GM23338 (cell line): ENCODE measurements around the gene C1orf21. TPM values are rescaled to one million over a fixed set of nuclear protein-coding genes. Genes with fewer than 3 reads are reported as not detected.

ENCODE experiments used
- ATAC-seq: fragments of 200-7000 bp; cut with Tn5 transposase; 3 replicates; pipeline ENCODE4 v1.9.1; 2020
- DNase-seq: peaks from one replicate; pipeline ENCODE4 v3.0.0-alpha.2; 2015; ENCODE audit warnings: low spot score
- H2AFZ ChIP-seq: fragments of 200-600 bp; sonication (generic); 2 replicates; pipeline ENCODE4 v1.8.0; 2016; ENCODE audit warnings: antibody characterized with exemption, mild to moderate bottlenecking, moderate library complexity
- H3F3A ChIP-seq: fragments of 200-600 bp; sonication (generic); replicated peaks from 2 replicates; pipeline ENCODE4 v1.8.0; 2017; ENCODE audit warnings: antibody characterized with exemption, mixed run types, low read depth
- H3K27ac ChIP-seq: fragments of 200-600 bp; sonication (generic); 2 replicates; pipeline ENCODE4 v1.6.1; 2016; ENCODE audit warnings: low read depth
- H3K27me3 ChIP-seq: fragments of 200-600 bp; sonication (generic); 2 replicates; pipeline ENCODE4 v1.8.0; 2016; ENCODE audit warnings: mild to moderate bottlenecking, mixed run types, moderate library complexity; ENCODE audit not compliant: insufficient read depth
- H3K36me3 ChIP-seq: fragments of 200-600 bp; sonication (generic); 2 replicates; pipeline ENCODE4 v1.8.0; 2016; ENCODE audit warnings: mild to moderate bottlenecking; ENCODE audit not compliant: insufficient read depth
- H3K4me1 ChIP-seq: fragments of 200-600 bp; sonication (generic); 2 replicates; pipeline ENCODE4 v1.8.0; 2016; ENCODE audit warnings: mild to moderate bottlenecking, moderate library complexity; ENCODE audit not compliant: insufficient read depth
- H3K4me2 ChIP-seq: fragments of 200-600 bp; sonication (generic); 2 replicates; pipeline ENCODE4 v1.7.1; 2017; ENCODE audit warnings: mixed run types
- H3K4me3 ChIP-seq: fragments of 200-600 bp; sonication (generic); 2 replicates; pipeline ENCODE4 v1.6.1; 2016; ENCODE audit warnings: mixed run types
- H3K79me2 ChIP-seq: fragments of 200-600 bp; sonication (generic); replicated peaks from 2 replicates; pipeline ENCODE4 v1.8.0; 2017; ENCODE audit warnings: mild to moderate bottlenecking; ENCODE audit not compliant: insufficient read depth
- H3K9me2 ChIP-seq: fragments of 200-600 bp; sonication (generic); 2 replicates; pipeline ENCODE4 v1.8.0; 2017; ENCODE audit not compliant: insufficient read depth
- H4K20me1 ChIP-seq: fragments of 200-600 bp; sonication (generic); replicated peaks from 2 replicates; pipeline ENCODE4 v1.8.0; 2017; ENCODE audit warnings: mild to moderate bottlenecking; ENCODE audit not compliant: insufficient read depth
- H3K27ac Mint-ChIP-seq: 2 replicates; pipeline ENCODE4 v1.8.0; 2020; ENCODE audit warnings: inconsistent platforms, mild to moderate bottlenecking, moderate library complexity, mixed read lengths
- H3K27me3 Mint-ChIP-seq: 3 replicates; pipeline ENCODE4 v1.8.0; 2022; ENCODE audit warnings: low read depth, mild to moderate bottlenecking, moderate library complexity, mixed read lengths, inconsistent platforms; ENCODE audit not compliant: insufficient read depth, poor library complexity
- H3K36me3 Mint-ChIP-seq: 3 replicates; pipeline ENCODE4 v1.8.0; 2021; ENCODE audit warnings: low read depth, mild to moderate bottlenecking, inconsistent platforms, moderate library complexity, mixed read lengths
- H3K4me1 Mint-ChIP-seq: 3 replicates; pipeline ENCODE4 v1.8.0; 2020; ENCODE audit warnings: mild to moderate bottlenecking, inconsistent platforms, mixed read lengths
- H3K4me3 Mint-ChIP-seq: 3 replicates; pipeline ENCODE4 v1.8.0; 2021; ENCODE audit warnings: moderate library complexity, mild to moderate bottlenecking, inconsistent platforms, mixed read lengths
- H3K9me3 Mint-ChIP-seq: 3 replicates; pipeline ENCODE4 v1.8.0; 2020; ENCODE audit warnings: moderate library complexity, mild to moderate bottlenecking, inconsistent platforms, mixed read lengths
- CREB1 ChIP-seq: fragments of 250-450 bp; sonication (Bioruptor Pico); IDR thresholded peaks from 2 replicates; pipeline ENCODE4 v1.5.0; 2020; ENCODE audit warnings: low read depth, mild to moderate bottlenecking, moderate library complexity
- EZH2phosphoT487 ChIP-seq: fragments of 200-600 bp; sonication (generic); IDR thresholded peaks from one replicate; pipeline ENCODE4 v1.8.1; 2018; ENCODE audit warnings: antibody characterized with exemption; ENCODE audit not compliant: unreplicated experiment
- NANOG ChIP-seq: IDR thresholded peaks from 2 replicates; pipeline ENCODE4 v1.6.1; 2016; ENCODE audit warnings: antibody characterized with exemption, borderline replicate concordance
- POLR2AphosphoS5 ChIP-seq: IDR thresholded peaks from 2 replicates; pipeline ENCODE4 v1.6.1; 2016; ENCODE audit warnings: antibody characterized with exemption, low read depth
- ZNF331 ChIP-seq: fragments of 250-450 bp; sonication (Bioruptor Pico); IDR thresholded peaks from 2 replicates; pipeline ENCODE4 v1.5.0; 2020; ENCODE audit warnings: low read depth, mild to moderate bottlenecking, moderate library complexity
- polyA plus RNA-seq: library from polyadenylated mRNA; unstranded; fragments of >200 nt; fragmentation: Nextera tagmentation; extraction: Ambion mirVana; gene quantifications from 2 replicates; pipeline ENCODE4 v1.2.1, GENCODE V29; 2016
- total RNA-seq: library from RNA; depleted of rRNA; stranded (reverse); fragments of >200 nt; shearing (Covaris generic); gene quantifications from 2 replicates; pipeline ENCODE4 v1.2.3, GENCODE V29; 2014
- TF ChIP-seq, protein P1 (sequence below), 2 experiments: fragments of 200-600 bp in 1 of 2; sonication (generic) in 1 of 2; conservative IDR thresholded peaks; 2 replicates each; pipeline versions ENCODE4 v1.5.1 to v1.6.1; 2016 to 2017; ENCODE audit warnings: antibody characterized with exemption in 2 of 2, low read depth in 2 of 2, mild to moderate bottlenecking in 2 of 2, moderate library complexity in 1 of 2
- TF ChIP-seq, protein P2 (sequence below): fragments of 250-450 bp; sonication (Bioruptor Pico); IDR thresholded peaks from 2 replicates; pipeline ENCODE4 v1.5.0; 2020; ENCODE audit warnings: mild to moderate bottlenecking, moderate library complexity

Gene C1orf21
- total and polyA plus RNA-seq, 2 experiments from 2014 or later: 28.0 to 40.4 TPM

DNA sequence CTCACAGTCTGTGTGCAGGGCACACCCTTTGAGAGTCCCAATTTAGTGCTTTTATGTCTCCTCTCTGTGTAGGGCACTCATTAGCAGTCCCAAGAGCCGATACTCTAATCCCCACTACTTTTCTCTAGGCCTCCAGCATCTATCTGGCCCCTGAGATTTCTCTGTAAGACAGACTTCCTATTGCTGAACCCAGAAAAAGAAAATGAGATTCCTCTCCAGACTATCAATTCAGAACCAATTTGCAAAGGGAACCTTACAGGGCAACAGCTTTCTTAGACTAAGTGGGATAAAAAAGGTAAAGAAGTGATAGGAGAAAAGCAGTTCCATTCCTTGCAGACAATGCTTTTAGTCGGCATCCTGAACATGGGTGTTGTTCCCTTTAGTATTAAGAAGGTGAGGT lies 195.6 kb downstream of the C1orf21 start:
- H3K4me3 ChIP-seq: no peak overlapping the region
- H3K27ac Mint-ChIP-seq: no peak overlapping the region
- H2AFZ ChIP-seq: no peak overlapping the region
- 0 out of 2 replicates have a peak, but pooled peaks cover 3% of the 10 kb centered on the region for H4K20me1 ChIP-seq
- no peak for TF ChIP-seq CREB1 (CRISPR knock-in tag)
- TF ChIP-seq, protein P1, sequence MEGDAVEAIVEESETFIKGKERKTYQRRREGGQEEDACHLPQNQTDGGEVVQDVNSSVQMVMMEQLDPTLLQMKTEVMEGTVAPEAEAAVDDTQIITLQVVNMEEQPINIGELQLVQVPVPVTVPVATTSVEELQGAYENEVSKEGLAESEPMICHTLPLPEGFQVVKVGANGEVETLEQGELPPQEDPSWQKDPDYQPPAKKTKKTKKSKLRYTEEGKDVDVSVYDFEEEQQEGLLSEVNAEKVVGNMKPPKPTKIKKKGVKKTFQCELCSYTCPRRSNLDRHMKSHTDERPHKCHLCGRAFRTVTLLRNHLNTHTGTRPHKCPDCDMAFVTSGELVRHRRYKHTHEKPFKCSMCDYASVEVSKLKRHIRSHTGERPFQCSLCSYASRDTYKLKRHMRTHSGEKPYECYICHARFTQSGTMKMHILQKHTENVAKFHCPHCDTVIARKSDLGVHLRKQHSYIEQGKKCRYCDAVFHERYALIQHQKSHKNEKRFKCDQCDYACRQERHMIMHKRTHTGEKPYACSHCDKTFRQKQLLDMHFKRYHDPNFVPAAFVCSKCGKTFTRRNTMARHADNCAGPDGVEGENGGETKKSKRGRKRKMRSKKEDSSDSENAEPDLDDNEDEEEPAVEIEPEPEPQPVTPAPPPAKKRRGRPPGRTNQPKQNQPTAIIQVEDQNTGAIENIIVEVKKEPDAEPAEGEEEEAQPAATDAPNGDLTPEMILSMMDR (conservative IDR thresholded peaks at IDR 0.05; ENCODE audit: low read depth in 2 of 2): no peak
- no peak for TF ChIP-seq NANOG
- TF ChIP-seq ZNF331 (CRISPR knock-in tag): no peak
- TF ChIP-seq POLR2AphosphoS5: no peak
- TF ChIP-seq, protein P2, sequence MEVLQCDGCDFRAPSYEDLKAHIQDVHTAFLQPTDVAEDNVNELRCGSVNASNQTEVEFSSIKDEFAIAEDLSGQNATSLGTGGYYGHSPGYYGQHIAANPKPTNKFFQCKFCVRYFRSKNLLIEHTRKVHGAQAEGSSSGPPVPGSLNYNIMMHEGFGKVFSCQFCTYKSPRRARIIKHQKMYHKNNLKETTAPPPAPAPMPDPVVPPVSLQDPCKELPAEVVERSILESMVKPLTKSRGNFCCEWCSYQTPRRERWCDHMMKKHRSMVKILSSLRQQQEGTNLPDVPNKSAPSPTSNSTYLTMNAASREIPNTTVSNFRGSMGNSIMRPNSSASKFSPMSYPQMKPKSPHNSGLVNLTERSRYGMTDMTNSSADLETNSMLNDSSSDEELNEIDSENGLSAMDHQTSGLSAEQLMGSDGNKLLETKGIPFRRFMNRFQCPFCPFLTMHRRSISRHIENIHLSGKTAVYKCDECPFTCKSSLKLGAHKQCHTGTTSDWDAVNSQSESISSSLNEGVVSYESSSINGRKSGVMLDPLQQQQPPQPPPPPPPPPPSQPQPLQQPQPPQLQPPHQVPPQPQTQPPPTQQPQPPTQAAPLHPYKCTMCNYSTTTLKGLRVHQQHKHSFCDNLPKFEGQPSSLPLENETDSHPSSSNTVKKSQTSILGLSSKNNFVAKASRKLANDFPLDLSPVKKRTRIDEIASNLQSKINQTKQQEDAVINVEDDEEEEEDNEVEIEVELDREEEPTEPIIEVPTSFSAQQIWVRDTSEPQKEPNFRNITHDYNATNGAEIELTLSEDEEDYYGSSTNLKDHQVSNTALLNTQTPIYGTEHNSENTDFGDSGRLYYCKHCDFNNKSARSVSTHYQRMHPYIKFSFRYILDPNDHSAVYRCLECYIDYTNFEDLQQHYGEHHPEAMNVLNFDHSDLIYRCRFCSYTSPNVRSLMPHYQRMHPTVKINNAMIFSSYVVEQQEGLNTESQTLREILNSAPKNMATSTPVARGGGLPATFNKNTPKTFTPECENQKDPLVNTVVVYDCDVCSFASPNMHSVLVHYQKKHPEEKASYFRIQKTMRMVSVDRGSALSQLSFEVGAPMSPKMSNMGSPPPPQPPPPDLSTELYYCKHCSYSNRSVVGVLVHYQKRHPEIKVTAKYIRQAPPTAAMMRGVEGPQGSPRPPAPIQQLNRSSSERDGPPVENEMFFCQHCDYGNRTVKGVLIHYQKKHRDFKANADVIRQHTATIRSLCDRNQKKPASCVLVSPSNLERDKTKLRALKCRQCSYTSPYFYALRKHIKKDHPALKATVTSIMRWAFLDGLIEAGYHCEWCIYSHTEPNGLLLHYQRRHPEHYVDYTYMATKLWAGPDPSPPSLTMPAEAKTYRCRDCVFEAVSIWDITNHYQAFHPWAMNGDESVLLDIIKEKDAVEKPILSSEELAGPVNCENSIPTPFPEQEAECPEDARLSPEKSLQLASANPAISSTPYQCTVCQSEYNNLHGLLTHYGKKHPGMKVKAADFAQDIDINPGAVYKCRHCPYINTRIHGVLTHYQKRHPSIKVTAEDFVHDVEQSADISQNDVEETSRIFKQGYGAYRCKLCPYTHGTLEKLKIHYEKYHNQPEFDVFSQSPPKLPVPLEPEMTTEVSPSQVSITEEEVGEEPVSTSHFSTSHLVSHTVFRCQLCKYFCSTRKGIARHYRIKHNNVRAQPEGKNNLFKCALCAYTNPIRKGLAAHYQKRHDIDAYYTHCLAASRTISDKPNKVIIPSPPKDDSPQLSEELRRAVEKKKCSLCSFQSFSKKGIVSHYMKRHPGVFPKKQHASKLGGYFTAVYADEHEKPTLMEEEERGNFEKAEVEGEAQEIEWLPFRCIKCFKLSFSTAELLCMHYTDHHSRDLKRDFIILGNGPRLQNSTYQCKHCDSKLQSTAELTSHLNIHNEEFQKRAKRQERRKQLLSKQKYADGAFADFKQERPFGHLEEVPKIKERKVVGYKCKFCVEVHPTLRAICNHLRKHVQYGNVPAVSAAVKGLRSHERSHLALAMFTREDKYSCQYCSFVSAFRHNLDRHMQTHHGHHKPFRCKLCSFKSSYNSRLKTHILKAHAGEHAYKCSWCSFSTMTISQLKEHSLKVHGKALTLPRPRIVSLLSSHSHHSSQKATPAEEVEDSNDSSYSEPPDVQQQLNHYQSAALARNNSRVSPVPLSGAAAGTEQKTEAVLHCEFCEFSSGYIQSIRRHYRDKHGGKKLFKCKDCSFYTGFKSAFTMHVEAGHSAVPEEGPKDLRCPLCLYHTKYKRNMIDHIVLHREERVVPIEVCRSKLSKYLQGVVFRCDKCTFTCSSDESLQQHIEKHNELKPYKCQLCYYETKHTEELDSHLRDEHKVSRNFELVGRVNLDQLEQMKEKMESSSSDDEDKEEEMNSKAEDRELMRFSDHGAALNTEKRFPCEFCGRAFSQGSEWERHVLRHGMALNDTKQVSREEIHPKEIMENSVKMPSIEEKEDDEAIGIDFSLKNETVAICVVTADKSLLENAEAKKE (CRISPR knock-in tag): no peak
- TF ChIP-seq EZH2phosphoT487: no peak
- peaks cover 14% of the 10 kb centered on the region for H3K36me3 Mint-ChIP-seq
- no peak overlapping the region; the same call in 1 of the 2 replicates for H3K27ac ChIP-seq
- 0 out of 2 replicates have a peak, but pooled peaks cover 6% of the 10 kb centered on the region for H3K4me1 ChIP-seq
- H3K9me2 ChIP-seq: no peaks in the 10 kb centered on the region
- H3K79me2 ChIP-seq: peaks cover 14% of the 10 kb centered on the region
- no peak overlapping the region for H3K4me3 Mint-ChIP-seq
- DNase-seq (no peak), ATAC-seq (peak; percentile 51)
- no peaks in the 10 kb centered on the region for H3K27me3 ChIP-seq
- H3F3A ChIP-seq: peaks cover 3% of the 10 kb centered on the region; the same call in 1 of the 2 replicates
- H3K4me1 Mint-ChIP-seq: peaks cover 12% of the 10 kb centered on the region
- peaks cover 8% of the 10 kb centered on the region for H3K9me3 Mint-ChIP-seq
- no peaks in the 10 kb centered on the region for H3K36me3 ChIP-seq
- no peak overlapping the region for H3K4me2 ChIP-seq
- H3K27me3 Mint-ChIP-seq: peaks cover 5% of the 10 kb centered on the region
